Neural progenitor cell (in vitro differentiated cells): ENCODE results near the gene GPR15. TPM values are rescaled to one million over a fixed set of nuclear protein-coding genes. Genes with fewer than 3 reads are reported as not detected.

Experiments used
- DNase-seq: peaks from one replicate; pipeline ENCODE4 v3.0.0-alpha.2; 2016; ENCODE audit warnings: low spot score
- H2AFZ ChIP-seq: fragments of 200-600 bp; sonication (generic); replicated peaks from 2 replicates; pipeline ENCODE4 v1.6.1; 2016; ENCODE audit warnings: antibody characterized with exemption
- H3F3A ChIP-seq: fragments of 200-600 bp; sonication (generic); 2 replicates; pipeline ENCODE4 v1.6.1; 2016; ENCODE audit warnings: antibody characterized with exemption, low read depth
- H3K27ac ChIP-seq: fragments of 200-600 bp; sonication (generic); 2 replicates; pipeline ENCODE4 v1.5.1; 2016; ENCODE audit warnings: mild to moderate bottlenecking
- H3K27me3 ChIP-seq: fragments of 200-600 bp; sonication (generic); 2 replicates; pipeline ENCODE4 v1.6.1; 2016; ENCODE audit warnings: mild to moderate bottlenecking, moderate library complexity
- H3K36me3 ChIP-seq: fragments of 200-600 bp; sonication (generic); 2 replicates; pipeline ENCODE4 v1.5.1; 2016
- H3K4me1 ChIP-seq: fragments of 200-600 bp; sonication (generic); 2 replicates; pipeline ENCODE4 v1.6.1; 2016; ENCODE audit warnings: mixed run types
- H3K4me2 ChIP-seq: fragments of 200-600 bp; sonication (generic); 2 replicates; pipeline ENCODE4 v1.6.1; 2016
- H3K4me3 ChIP-seq: fragments of 200-600 bp; sonication (generic); 2 replicates; pipeline ENCODE4 v1.5.1; 2016
- H3K79me2 ChIP-seq: fragments of 200-600 bp; sonication (generic); 2 replicates; pipeline ENCODE4 v1.6.1; 2016; ENCODE audit warnings: low read depth
- H3K9ac ChIP-seq: fragments of 200-600 bp; sonication (generic); 2 replicates; pipeline ENCODE4 v1.6.1; 2016
- H3K9me3 ChIP-seq: fragments of 200-600 bp; sonication (generic); 2 replicates; pipeline ENCODE4 v1.5.1; 2016; ENCODE audit warnings: low read depth
- H4K20me1 ChIP-seq: fragments of 200-600 bp; sonication (generic); 2 replicates; pipeline ENCODE4 v1.6.1; 2016; ENCODE audit warnings: low read depth
- H3K27ac Mint-ChIP-seq: 3 replicates; pipeline ENCODE4 v1.8.0; 2021; ENCODE audit warnings: mixed read lengths
- H3K27me3 Mint-ChIP-seq: 2 replicates; pipeline ENCODE4 v1.8.0; 2022; ENCODE audit warnings: low read depth, mild to moderate bottlenecking, inconsistent platforms, moderate library complexity, mixed read lengths; ENCODE audit not compliant: insufficient read depth
- H3K36me3 Mint-ChIP-seq: 3 replicates; pipeline ENCODE4 v1.8.0; 2021; ENCODE audit warnings: mixed read lengths
- H3K4me1 Mint-ChIP-seq: 3 replicates; pipeline ENCODE4 v1.8.0; 2021; ENCODE audit warnings: mixed read lengths
- H3K4me3 Mint-ChIP-seq: 3 replicates; pipeline ENCODE4 v1.8.0; 2021; ENCODE audit warnings: mild to moderate bottlenecking, moderate library complexity, mixed read lengths
- H3K9me3 Mint-ChIP-seq: 3 replicates; pipeline ENCODE4 v1.8.0; 2020; ENCODE audit warnings: mixed read lengths
- CTCF ChIP-seq: fragments of 200-600 bp; sonication (generic); IDR thresholded peaks from 2 replicates; pipeline ENCODE4 v1.5.1; 2017; ENCODE audit warnings: antibody characterized with exemption, mild to moderate bottlenecking
- EZH2 ChIP-seq: fragments of 200-600 bp; sonication (generic); IDR thresholded peaks from 2 replicates; pipeline ENCODE4 v1.6.1; 2017; ENCODE audit warnings: antibody characterized with exemption, mild to moderate bottlenecking, moderate library complexity
- EZH2phosphoT487 ChIP-seq: fragments of 200-600 bp; sonication (generic); IDR thresholded peaks from 2 replicates; pipeline ENCODE4 v1.6.1; 2017; ENCODE audit warnings: antibody characterized with exemption
- total RNA-seq: library from RNA; depleted of rRNA; stranded (reverse); fragments of >200 nt; gene quantifications from 2 replicates; pipeline ENCODE4 v1.2.3, GENCODE V29; 2015; ENCODE audit warnings: low replicate concordance

GPR15 gene
- total RNA-seq, 1 donor from 2014 or later = not detected

GRCh38 chr3:98565843-98566242 lies 34.1 kb downstream of the GPR15 start:
- Histone ChIP-seq H3K27ac (no peak overlapping the region), H3K36me3 (no peaks in the 10 kb centered on the region), H3K9me3 (no peaks in the 10 kb centered on the region), H3K4me1 (no peaks in the 10 kb centered on the region), H3K4me3 (no peak overlapping the region), H3F3A (no peaks in the 10 kb centered on the region), H3K9ac (no peak overlapping the region), H3K27me3 (no peaks in the 10 kb centered on the region), H3K4me2 (no peak overlapping the region), H3K79me2 (no peaks in the 10 kb centered on the region), H4K20me1 (no peaks in the 10 kb centered on the region), H2AFZ (peak overlapping the region; percentile 40)
- Mint-ChIP-seq H3K36me3 (no peaks in the 10 kb centered on the region), H3K27ac (no peak overlapping the region), H3K27me3 (no peaks in the 10 kb centered on the region), H3K4me3 (no peak overlapping the region), H3K4me1 (no peaks in the 10 kb centered on the region), H3K9me3 (no peaks in the 10 kb centered on the region)
- TF ChIP-seq CTCF = no peak
- TF ChIP-seq EZH2 = no peak
- no peak for DNase-seq

GRCh38 chr3:98567666-98568270 lies 36.0 kb downstream of the GPR15 start:
- Histone ChIP-seq H3K9me3 (no peaks in the 10 kb centered on the region), H3K36me3 (no peaks in the 10 kb centered on the region), H3K4me3 (no peak overlapping the region), H3F3A (no peaks in the 10 kb centered on the region), H3K4me1 (no peaks in the 10 kb centered on the region), H3K27ac (no peak overlapping the region), H3K27me3 (no peaks in the 10 kb centered on the region), H2AFZ (no peak overlapping the region), H3K79me2 (no peaks in the 10 kb centered on the region), H3K9ac (no peak overlapping the region), H3K4me2 (no peak overlapping the region), H4K20me1 (no peaks in the 10 kb centered on the region)
- Mint-ChIP-seq H3K9me3 (no peaks in the 10 kb centered on the region), H3K27ac (no peak overlapping the region), H3K27me3 (no peaks in the 10 kb centered on the region), H3K36me3 (no peaks in the 10 kb centered on the region), H3K4me1 (no peaks in the 10 kb centered on the region), H3K4me3 (no peak overlapping the region)
- DNase-seq = no peak
- TF ChIP-seq EZH2phosphoT487 = no peak
- TF ChIP-seq CTCF = no peak
- TF ChIP-seq EZH2 = no peak

- H3K36me3 Mint-ChIP-seq = no peaks in the 10 kb centered on the region
- no peaks in the 10 kb centered on the region for H3K9me3 Mint-ChIP-seq
- H3K36me3 ChIP-seq = no peaks in the 10 kb centered on the region
- no peaks in the 10 kb centered on the region for H4K20me1 ChIP-seq
- H3K4me2 ChIP-seq = no peak overlapping the region
- H3K9ac ChIP-seq = no peak overlapping the region
- H3K79me2 ChIP-seq = no peaks in the 10 kb centered on the region
- H3K4me3 ChIP-seq = no peak overlapping the region
- H3K27ac ChIP-seq = no peak overlapping the region
- DNase-seq = no peak
- peaks cover 3% of the 10 kb centered on the region for H3K4me1 Mint-ChIP-seq
- H2AFZ ChIP-seq = no peak overlapping the region
- H3K9me3 ChIP-seq = no peaks in the 10 kb centered on the region
- no peak for TF ChIP-seq EZH2phosphoT487
- no peak for TF ChIP-seq CTCF
- TF ChIP-seq EZH2 = no peak
- H3K27me3 Mint-ChIP-seq = no peaks in the 10 kb centered on the region
- H3K4me3 Mint-ChIP-seq = no peak overlapping the region
- no peaks in the 10 kb centered on the region for H3K27me3 ChIP-seq
- H3K27ac Mint-ChIP-seq = no peak overlapping the region
- H3K4me1 ChIP-seq = no peaks in the 10 kb centered on the region
- H3F3A ChIP-seq = no peaks in the 10 kb centered on the region
Observed at GRCh38 chr3:98568402-98568801, 36.6 kb downstream of the GPR15 start.
